OCI-LY3 (cell line): ENCODE data around the gene COL4A3.

Experiments
- EZH2phosphoT487 ChIP-seq: fragments of 200-600 bp; shearing (Covaris generic); IDR thresholded peaks from 2 replicates; pipeline ENCODE4 v1.6.1; 2018; ENCODE audit warnings: antibody characterized with exemption, mixed run types, low read depth
- TF ChIP-seq, protein P1 (sequence below): fragments of 200-600, 300-600 bp; sonication (generic); IDR thresholded peaks from 2 replicates; pipeline ENCODE4 v1.5.1; 2014; ENCODE audit warnings: antibody characterized with exemption, low read length, low read depth

GRCh38 chr2:227230151-227230550 is 65.7 kb downstream of the COL4A3 start:
- TF ChIP-seq, protein P1, sequence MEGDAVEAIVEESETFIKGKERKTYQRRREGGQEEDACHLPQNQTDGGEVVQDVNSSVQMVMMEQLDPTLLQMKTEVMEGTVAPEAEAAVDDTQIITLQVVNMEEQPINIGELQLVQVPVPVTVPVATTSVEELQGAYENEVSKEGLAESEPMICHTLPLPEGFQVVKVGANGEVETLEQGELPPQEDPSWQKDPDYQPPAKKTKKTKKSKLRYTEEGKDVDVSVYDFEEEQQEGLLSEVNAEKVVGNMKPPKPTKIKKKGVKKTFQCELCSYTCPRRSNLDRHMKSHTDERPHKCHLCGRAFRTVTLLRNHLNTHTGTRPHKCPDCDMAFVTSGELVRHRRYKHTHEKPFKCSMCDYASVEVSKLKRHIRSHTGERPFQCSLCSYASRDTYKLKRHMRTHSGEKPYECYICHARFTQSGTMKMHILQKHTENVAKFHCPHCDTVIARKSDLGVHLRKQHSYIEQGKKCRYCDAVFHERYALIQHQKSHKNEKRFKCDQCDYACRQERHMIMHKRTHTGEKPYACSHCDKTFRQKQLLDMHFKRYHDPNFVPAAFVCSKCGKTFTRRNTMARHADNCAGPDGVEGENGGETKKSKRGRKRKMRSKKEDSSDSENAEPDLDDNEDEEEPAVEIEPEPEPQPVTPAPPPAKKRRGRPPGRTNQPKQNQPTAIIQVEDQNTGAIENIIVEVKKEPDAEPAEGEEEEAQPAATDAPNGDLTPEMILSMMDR, result no peak
- no peak for TF ChIP-seq EZH2phosphoT487
